Endothelial cell of umbilical vein (primary cell): ENCODE measurements around the gene SLC7A11. TPM values are rescaled to one million over a fixed set of nuclear protein-coding genes. Genes with fewer than 3 reads are reported as not detected.

Experiments
- BruUV-seq: library from RNA; stranded (reverse); fragments of 400-500 nt; replicated peaks from 2 replicates; lab custom pipeline; 2021; lab: Mats Ljungman, UMichigan
- CTCF ChIA-PET: fragments of 300-600, 350-600 bp; sonication (Branson Sonifier 250); formaldehyde crosslinking; loops from one replicate; lab custom pipeline; 2021; ENCODE audit warnings: antibody characterized with exemption, inconsistent platforms; lab: Charles Lee
- POLR2A ChIA-PET: fragments of 300-600, 350-600 bp; sonication (Branson Sonifier 250); formaldehyde crosslinking; loops from one replicate; lab custom pipeline; 2021; ENCODE audit warnings: antibody characterized with exemption, inconsistent platforms; lab: Charles Lee
- DNase-seq: peaks from one replicate; pipeline ENCODE4 v3.0.0-alpha.2; 2011; ENCODE audit warnings: low read depth, low spot score
- FAIRE-seq: peaks from 2 replicates; lab custom pipeline; 2011; peaks lifted over from hg19 to GRCh38; lab: Jason Lieb, UNC
- H2AFZ ChIP-seq: 2 replicates; pipeline ENCODE4 v1.6.0; 2012; ENCODE audit warnings: low read depth, low read length, control low read depth, inconsistent platforms
- H3K27ac ChIP-seq: 2 replicates; pipeline ENCODE4 v1.5.1; 2011; ENCODE audit warnings: low read depth, mild to moderate bottlenecking, control low read depth, low read length, moderate library complexity; ENCODE audit not compliant: insufficient read depth
- H3K27me3 ChIP-seq, 2 experiments: 2 replicates each; pipeline versions ENCODE4 v1.6.0 to v1.6.1; 2011; ENCODE audit warnings: low read length in 2 of 2, mixed read lengths in 1 of 2; ENCODE audit not compliant: control insufficient read depth in 2 of 2, insufficient read depth in 2 of 2
- H3K36me3 ChIP-seq, 2 experiments: 2 replicates in 1 of 2; 3 replicates in 1 of 2; pipeline ENCODE4 v1.5.1; 2011; ENCODE audit warnings: low read length in 2 of 2, mild to moderate bottlenecking in 1 of 2, moderate library complexity in 1 of 2; ENCODE audit not compliant: control insufficient read depth in 2 of 2, insufficient read depth in 2 of 2; ENCODE audit errors: extremely low read depth in 1 of 2
- H3K4me1 ChIP-seq: 3 replicates; pipeline ENCODE4 v1.5.1; 2011; ENCODE audit warnings: mild to moderate bottlenecking, low read length; ENCODE audit not compliant: control insufficient read depth, insufficient read depth; ENCODE audit errors: extremely low read depth
- H3K4me2 ChIP-seq: 2 replicates; pipeline ENCODE4 v1.6.1; 2011; ENCODE audit warnings: low read length, control low read depth, mixed read lengths; ENCODE audit not compliant: insufficient read depth
- H3K4me3 ChIP-seq, 3 experiments: fragments of 200-600 bp in 1 of 3; sonication (generic), shearing (Covaris generic) in 1 of 3; replicated peaks in 1 of 3; 2 replicates each; pipeline ENCODE4 v1.5.1; 2011 to 2016; ENCODE audit warnings: control low read depth in 3 of 3, low read length in 3 of 3, mild to moderate bottlenecking in 2 of 3, inconsistent platforms in 1 of 3, low read depth in 1 of 3, moderate library complexity in 1 of 3; ENCODE audit not compliant: insufficient read depth in 1 of 3
- H3K79me2 ChIP-seq: 2 replicates; pipeline ENCODE4 v1.6.0; 2012; ENCODE audit warnings: low read length, inconsistent platforms; ENCODE audit not compliant: control insufficient read depth, insufficient read depth
- H3K9ac ChIP-seq: replicated peaks from 2 replicates; pipeline ENCODE3; 2011; ENCODE audit warnings: low read length, control low read depth; ENCODE audit not compliant: insufficient read depth; ENCODE audit errors: extremely low read depth
- H3K9me1 ChIP-seq: replicated peaks from 3 replicates; pipeline ENCODE4 v1.6.0; 2011; ENCODE audit warnings: mild to moderate bottlenecking, low read length; ENCODE audit not compliant: control insufficient read depth, insufficient read depth; ENCODE audit errors: extremely low read depth
- H3K9me3 ChIP-seq: replicated peaks from 2 replicates; pipeline ENCODE4 v1.5.1; 2012; ENCODE audit warnings: low read length, inconsistent platforms; ENCODE audit not compliant: control insufficient read depth, insufficient read depth
- H4K20me1 ChIP-seq: replicated peaks from 2 replicates; pipeline ENCODE3; 2011; ENCODE audit warnings: mild to moderate bottlenecking, low read length; ENCODE audit not compliant: control insufficient read depth, insufficient read depth; ENCODE audit errors: extremely low read depth
- CTCF ChIP-seq, 2 donors: IDR thresholded peaks; 1 replicate in 1 of 2; 2 replicates in 1 of 2; pipeline ENCODE4 v1.5.1; 2011; ENCODE audit warnings: low read length in 2 of 2, mild to moderate bottlenecking in 2 of 2, moderate library complexity in 2 of 2, control low read depth in 1 of 2, inconsistent platforms in 1 of 2, low read depth in 1 of 2; ENCODE audit not compliant: insufficient read depth in 1 of 2; ENCODE audit errors: extremely low read depth in 1 of 2
- FOS ChIP-seq: IDR thresholded peaks from 2 replicates; pipeline ENCODE4 v1.6.1; 2011; ENCODE audit warnings: mild to moderate bottlenecking, low read length, moderate library complexity, borderline replicate concordance; ENCODE audit not compliant: insufficient read depth
- GATA2 ChIP-seq: IDR thresholded peaks from 2 replicates; pipeline ENCODE4 v1.7.0; 2011; ENCODE audit warnings: low read depth, mild to moderate bottlenecking, moderate library complexity, mixed read lengths, low read length; ENCODE audit not compliant: insufficient read length, insufficient read depth
- MYC ChIP-seq: IDR thresholded peaks from one replicate; pipeline ENCODE4 v1.6.1; 2011; ENCODE audit warnings: mild to moderate bottlenecking, low read depth, low read length
- dilution Hi-C: fragments of 300-500 bp; cut with MboI; formaldehyde crosslinking; loops from one replicate; pipeline ENCODE4 v1.15.0; 2019; ENCODE audit warnings: low sequenced_read_pairs; ENCODE audit not compliant: extremely low pct_ligation_motif_present
- intact Hi-C: fragments of 100-400 bp; cut with micrococcal nuclease; formaldehyde crosslinking; loops from one replicate; pipeline ENCODE4 v1.10.0; 2022
- polyA plus RNA-seq, 4 experiments: library from polyadenylated mRNA; depleted of rRNA in 3 of 4; stranded (reverse) in 3 of 4; unstranded in 1 of 4; fragments of >200 nt; gene quantifications; 2 replicates each; pipeline versions ENCODE4 v1.2.1 to v1.2.3, GENCODE V29; 2011 to 2012; ENCODE audit warnings: missing spikeins in 1 of 4
- total RNA-seq: library from RNA; stranded (reverse); gene quantifications from 2 replicates; pipeline ENCODE4 v1.2.3, GENCODE V29; 2021
- TF ChIP-seq, protein P1 (sequence below): IDR thresholded peaks from 2 replicates; pipeline ENCODE4 v1.6.1; 2011; ENCODE audit not compliant: insufficient read depth, insufficient read length

Gene SLC7A11
- total and polyA plus RNA-seq, 2 donors (not counting 3 experiments of a cell fraction or from before 2014, with no cell fraction given), result 28.4 to 82.7 TPM

DNA sequence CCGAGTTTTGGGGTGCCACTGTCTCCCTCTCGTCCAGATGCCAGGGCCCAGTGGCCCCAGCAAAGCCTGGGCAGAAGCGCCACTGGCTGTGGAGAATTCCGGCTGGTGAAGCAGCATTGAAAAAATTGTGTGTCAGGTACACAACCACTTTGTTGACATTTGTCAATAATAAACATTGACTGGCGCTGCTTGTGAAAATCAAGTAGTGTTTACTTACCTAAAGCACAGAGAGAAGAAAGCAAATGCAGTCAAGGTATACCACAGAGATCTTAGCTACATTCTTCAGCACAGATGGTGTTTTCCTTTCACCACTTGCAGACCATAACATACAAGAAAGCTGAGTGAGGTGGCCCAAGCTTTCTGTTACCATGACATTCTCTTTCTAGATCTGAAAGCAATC is 14.5 kb upstream of the SLC7A11 start:
- FAIRE-seq (no peak), DNase-seq (no peak)
- H3K27me3 ChIP-seq, result no peaks in the 10 kb centered on the region
- peaks cover 18% of the 10 kb centered on the region for H3K4me1 ChIP-seq
- no peaks in the 10 kb centered on the region for H3K79me2 ChIP-seq
- no peak overlapping the region for H3K27ac ChIP-seq
- intact Hi-C loops (no loop called here), dilution Hi-C loops (no loop called here)
- BruUV-seq, result no TSS peak
- H4K20me1 ChIP-seq, result no peaks in the 10 kb centered on the region
- no peak overlapping the region for H3K4me2 ChIP-seq
- no peak overlapping the region for H3K4me3 ChIP-seq
- POLR2A ChIA-PET, result no interaction called here
- H3K36me3 ChIP-seq, result no peaks in the 10 kb centered on the region
- H3K9me1 ChIP-seq, result no peaks in the 10 kb centered on the region
- no peak overlapping the region for H2AFZ ChIP-seq
- H3K9ac ChIP-seq, result no peak overlapping the region
- CTCF ChIA-PET, result interaction anchor here (1.3 kb wide), 1 partner anchor 9 kb away, joined by 3 read pairs; no protein-coding TSS in a partner anchor
- no peaks in the 10 kb centered on the region for H3K9me3 ChIP-seq
- TF ChIP-seq CTCF (IDR thresholded peaks at IDR 0.05; ENCODE audit: extremely low read depth in 1 of 2, insufficient read depth in 1 of 2, low read depth in 1 of 2, low read length in 2 of 2), result no peak
- TF ChIP-seq FOS, result no peak
- no peak for TF ChIP-seq MYC
- TF ChIP-seq, protein P1, sequence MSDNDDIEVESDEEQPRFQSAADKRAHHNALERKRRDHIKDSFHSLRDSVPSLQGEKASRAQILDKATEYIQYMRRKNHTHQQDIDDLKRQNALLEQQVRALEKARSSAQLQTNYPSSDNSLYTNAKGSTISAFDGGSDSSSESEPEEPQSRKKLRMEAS, result no peak
- no peak for TF ChIP-seq GATA2
